H1 (cell line): ENCODE data around the gene TIMM23. TPM values are rescaled to one million over a fixed set of nuclear protein-coding genes. Genes with fewer than 3 reads are reported as not detected.

Experiments
- CTCF ChIA-PET: fragments of 300-600 bp; sonication (Branson Sonifier 250); formaldehyde crosslinking; loops from one replicate; lab custom pipeline; 2021; ENCODE audit not compliant: partially characterized antibody; lab: Charles Lee
- POLR2A ChIA-PET: fragments of 300-600 bp; sonication (Branson Sonifier 250); formaldehyde crosslinking; loops from one replicate; lab custom pipeline; 2021; ENCODE audit warnings: inconsistent platforms; ENCODE audit not compliant: partially characterized antibody; lab: Charles Lee
- DNase-seq, 2 experiments: peaks; one replicate each; pipeline versions ENCODE4 v3.0.0 to v3.0.0-alpha.2; 2010 to 2022; ENCODE audit warnings: low spot score in 2 of 2, low read depth in 1 of 2, mixed read lengths in 1 of 2
- FAIRE-seq: peaks from 2 replicates; lab custom pipeline; 2011; peaks lifted over from hg19 to GRCh38; lab: Jason Lieb, UNC
- H2AFZ ChIP-seq: 2 replicates; pipeline ENCODE4 v1.8.1; 2012; ENCODE audit warnings: low read length, inconsistent platforms
- H2AK5ac ChIP-seq: 2 replicates; pipeline ENCODE4 v1.6.1; 2013; ENCODE audit warnings: low read depth, low read length
- H2BK120ac ChIP-seq: replicated peaks from 2 replicates; pipeline ENCODE3; 2013; ENCODE audit warnings: low read depth, low read length, inconsistent platforms
- H2BK12ac ChIP-seq: 2 replicates; pipeline ENCODE4 v1.6.1; 2013; ENCODE audit warnings: low read depth, low read length
- H2BK15ac ChIP-seq: 2 replicates; pipeline ENCODE4 v1.6.1; 2013; ENCODE audit warnings: low read length
- H2BK20ac ChIP-seq: 2 replicates; pipeline ENCODE4 v1.6.1; 2013; ENCODE audit warnings: low read length
- H2BK5ac ChIP-seq: 2 replicates; pipeline ENCODE4 v1.6.1; 2013; ENCODE audit warnings: low read depth, low read length
- H3K14ac ChIP-seq: 2 replicates; pipeline ENCODE4 v1.6.1; 2013; ENCODE audit warnings: inconsistent platforms; ENCODE audit not compliant: insufficient read length
- H3K18ac ChIP-seq: 2 replicates; pipeline ENCODE4 v1.6.1; 2013; ENCODE audit warnings: low read length; ENCODE audit errors: extremely low read depth
- H3K23ac ChIP-seq: 2 replicates; pipeline ENCODE4 v1.6.1; 2013; ENCODE audit warnings: inconsistent platforms; ENCODE audit not compliant: insufficient read length
- H3K23me2 ChIP-seq: 2 replicates; pipeline ENCODE4 v1.6.1; 2013; ENCODE audit warnings: low read depth, low read length
- H3K27ac ChIP-seq: 2 replicates; pipeline ENCODE4 v1.6.1; 2011; ENCODE audit warnings: low read depth, low read length, inconsistent platforms
- H3K27me3 ChIP-seq, 4 experiments: replicated peaks in 1 of 4; 1 replicate in 1 of 4; 2 replicates in 3 of 4; pipeline versions ENCODE4 v1.6.1 to v1.8.1; 2011 to 2013; ENCODE audit warnings: low read length in 3 of 4, mild to moderate bottlenecking in 3 of 4, inconsistent platforms in 2 of 4, mixed read lengths in 2 of 4, moderate library complexity in 1 of 4; ENCODE audit not compliant: control insufficient read depth in 3 of 4, insufficient read depth in 3 of 4; ENCODE audit errors: extremely low read depth in 1 of 4
- H3K36me3 ChIP-seq, 4 experiments: 2 replicates each; pipeline versions ENCODE4 v1.6.1 to v1.8.1; 2011 to 2013; ENCODE audit warnings: mild to moderate bottlenecking in 4 of 4, low read length in 3 of 4, moderate library complexity in 2 of 4, control low read depth in 1 of 4, inconsistent platforms in 1 of 4; ENCODE audit not compliant: insufficient read depth in 4 of 4, control insufficient read depth in 2 of 4
- H3K4ac ChIP-seq: replicated peaks from 2 replicates; pipeline ENCODE3; 2013; ENCODE audit warnings: low read length, low read depth, mixed read lengths, inconsistent platforms; ENCODE audit not compliant: insufficient read length
- H3K4me1 ChIP-seq, 4 experiments: replicated peaks in 1 of 4; 1 replicate in 1 of 4; 2 replicates in 3 of 4; pipeline versions ENCODE4 v1.6.1 to v1.8.1; 2011 to 2013; ENCODE audit warnings: low read length in 3 of 4, inconsistent platforms in 2 of 4, mixed read lengths in 1 of 4; ENCODE audit not compliant: insufficient read depth in 4 of 4, control insufficient read depth in 3 of 4
- H3K4me2 ChIP-seq, 2 experiments: 2 replicates each; pipeline versions ENCODE4 v1.6.1 to v1.8.1; 2011 to 2013; ENCODE audit warnings: low read depth in 2 of 2, low read length in 2 of 2, control low read depth in 1 of 2, inconsistent platforms in 1 of 2, mild to moderate bottlenecking in 1 of 2; ENCODE audit not compliant: insufficient read depth in 1 of 2
- H3K4me3 ChIP-seq, 4 experiments: fragments of 200-600, 300-600 bp in 1 of 4; sonication (generic), shearing (Covaris generic), sonication (Bioruptor Twin) in 1 of 4; 2 replicates each; pipeline versions ENCODE4 v1.5.1 to v1.8.1; 2011 to 2016; ENCODE audit warnings: low read length in 4 of 4, low read depth in 3 of 4, control low read depth in 2 of 4, inconsistent platforms in 2 of 4, mild to moderate bottlenecking in 2 of 4, mixed read lengths in 1 of 4, moderate library complexity in 1 of 4; ENCODE audit not compliant: insufficient read depth in 2 of 4; ENCODE audit errors: extremely low read depth in 1 of 4
- H3K56ac ChIP-seq: replicated peaks from 2 replicates; pipeline ENCODE3; 2013; ENCODE audit warnings: low read depth, mild to moderate bottlenecking, mixed read lengths, low read length, inconsistent platforms; ENCODE audit not compliant: insufficient read length
- H3K79me1 ChIP-seq: 2 replicates; pipeline ENCODE4 v1.6.1; 2013; ENCODE audit warnings: low read depth, low read length, control low read depth
- H3K79me2 ChIP-seq, 2 experiments: 2 replicates each; pipeline versions ENCODE4 v1.6.1 to v1.8.1; 2012 to 2013; ENCODE audit warnings: low read length in 2 of 2, mild to moderate bottlenecking in 2 of 2, inconsistent platforms in 1 of 2; ENCODE audit not compliant: insufficient read depth in 2 of 2, control insufficient read depth in 1 of 2
- H3K9ac ChIP-seq, 4 experiments: replicated peaks in 1 of 4; 1 replicate in 1 of 4; 2 replicates in 3 of 4; pipeline versions ENCODE4 v1.6.1 to v1.8.1; 2011 to 2013; ENCODE audit warnings: low read depth in 3 of 4, low read length in 3 of 4, control low read depth in 2 of 4, mild to moderate bottlenecking in 2 of 4, moderate library complexity in 2 of 4, inconsistent platforms in 1 of 4; ENCODE audit errors: extremely low read depth in 1 of 4
- H3K9me3 ChIP-seq, 2 experiments: 2 replicates each; pipeline versions ENCODE4 v1.6.1 to v1.8.1; 2012 to 2013; ENCODE audit warnings: mild to moderate bottlenecking in 2 of 2, moderate library complexity in 2 of 2, control low read depth in 1 of 2, inconsistent platforms in 1 of 2, low read depth in 1 of 2, low read length in 1 of 2, mixed read lengths in 1 of 2; ENCODE audit not compliant: insufficient read depth in 2 of 2
- H4K20me1 ChIP-seq, 2 experiments: replicated peaks in 1 of 2; 2 replicates each; pipeline versions ENCODE3 to v1.8.1; 2011 to 2013; ENCODE audit warnings: inconsistent platforms in 2 of 2, low read length in 2 of 2, mild to moderate bottlenecking in 1 of 2; ENCODE audit not compliant: insufficient read depth in 2 of 2, control insufficient read depth in 1 of 2
- H4K5ac ChIP-seq: 2 replicates; pipeline ENCODE4 v1.6.1; 2013; ENCODE audit warnings: low read length, low read depth, mixed read lengths, inconsistent platforms; ENCODE audit not compliant: insufficient read length
- H4K8ac ChIP-seq: 2 replicates; pipeline ENCODE4 v1.8.0; 2013; ENCODE audit warnings: mild to moderate bottlenecking, moderate library complexity, low read length, inconsistent platforms; ENCODE audit not compliant: insufficient read depth; ENCODE audit errors: extremely low read depth
- H4K91ac ChIP-seq: replicated peaks from 2 replicates; pipeline ENCODE3; 2013; ENCODE audit warnings: low read length, mixed read lengths, inconsistent platforms; ENCODE audit not compliant: insufficient read length
- CHD7 ChIP-seq: fragments of 300-600 bp; sonication (generic); IDR thresholded peaks from 2 replicates; pipeline ENCODE4 v1.7.1; 2012; ENCODE audit warnings: low read length, moderate library complexity, mild to moderate bottlenecking, inconsistent platforms; ENCODE audit not compliant: insufficient replicate concordance
- polyA plus RNA-seq, 7 experiments: library from polyadenylated mRNA; depleted of rRNA in 3 of 7; stranded (reverse) in 5 of 7; unstranded in 2 of 7; fragments of >200 nt in 5 of 7; fragments of 200-250 nt in 2 of 7; gene quantifications; 1 replicate in 5 of 7; 2 replicates in 1 of 7; 4 replicates in 1 of 7; pipeline versions ENCODE4 v1.2.1 to v1.2.3, GENCODE V29; 2011 to 2013; ENCODE audit warnings: missing spikeins in 2 of 7, mixed read lengths in 2 of 7
- total RNA-seq: library from RNA; stranded (reverse); fragmentation: NEBNext Ultra II Directional; extraction: Animal tissue kit (Norgen Biotek cat#: 25700); gene quantifications from 2 replicates; pipeline ENCODE4 v1.2.1, GENCODE V29; 2021

Gene TIMM23
- total and polyA plus RNA-seq, 2 of the 8 experiments (the other 6 are each of a cell fraction or from before 2014, with no cell fraction given): 101 to 130 TPM

- no peak overlapping the region for H4K8ac ChIP-seq
- H3K18ac ChIP-seq: no peak overlapping the region
- no peak overlapping the region for H3K14ac ChIP-seq
- no peak overlapping the region for H2BK15ac ChIP-seq
- H3K4me1 ChIP-seq: peaks cover 0 to 12% (median 3%) of the 10 kb centered on the region in 4 experiments; a peak in 5 of 7 replicates
- H3K23me2 ChIP-seq: peaks cover 4% of the 10 kb centered on the region; the same call in 1 of the 2 replicates
- H2BK5ac ChIP-seq: no peak overlapping the region
- CTCF ChIA-PET: interaction anchor here (4.7 kb wide), 1 partner anchor 194 kb away, joined by 16 read pairs; no protein-coding TSS in a partner anchor
- no peaks in the 10 kb centered on the region for H3K79me1 ChIP-seq
- H3K4me2 ChIP-seq: no peak overlapping the region
- H2BK12ac ChIP-seq: no peak overlapping the region
- H3K9me3 ChIP-seq: no peaks in the 10 kb centered on the region
- no peak overlapping the region for H3K27ac ChIP-seq
- no peak overlapping the region for H2BK120ac ChIP-seq
- H3K9ac ChIP-seq: no peak overlapping the region
- DNase-seq (no peak), FAIRE-seq (no peak)
- no peak overlapping the region for H3K56ac ChIP-seq
- H3K79me2 ChIP-seq: peaks cover 0 to 11% of the 10 kb centered on the region in 2 experiments; a peak in 2 of 4 replicates
- H2AFZ ChIP-seq: no peak overlapping the region
- no peak overlapping the region for H4K5ac ChIP-seq
- no peak overlapping the region for H3K4ac ChIP-seq
- H3K23ac ChIP-seq: no peak overlapping the region
- no peak overlapping the region for H2AK5ac ChIP-seq
- H4K91ac ChIP-seq: no peak overlapping the region
- H2BK20ac ChIP-seq: no peak overlapping the region
- H3K4me3 ChIP-seq: no peak overlapping the region
- H4K20me1 ChIP-seq: peaks cover 1 to 7% of the 10 kb centered on the region in 2 experiments
- POLR2A ChIA-PET: interaction anchor here (1.3 kb wide), 1 partner anchor 10 kb away, joined by 4 read pairs; no protein-coding TSS in a partner anchor
- no peaks in the 10 kb centered on the region for H3K27me3 ChIP-seq
- H3K36me3 ChIP-seq: no peaks in the 10 kb centered on the region
- no peak for TF ChIP-seq CHD7
Measured at GRCh38 chr10:46033602-46034011, 61.3 kb downstream of the TIMM23 start.
